Natural killer cell (primary cell): Measurements from ENCODE around the gene CHRNB4. TPM values are rescaled to one million over a fixed set of nuclear protein-coding genes. Genes with fewer than 3 reads are reported as not detected.

ENCODE experiments used
- ATAC-seq, 3 donors: fragments of 150-1000 bp in 2 of 3; fragments of 200-7000 bp in 1 of 3; cut with Tn5 transposase; 1 replicate in 1 of 3; 2 replicates in 2 of 3; pipeline ENCODE4 v1.10.0; 2021; ENCODE audit warnings: mild to moderate bottlenecking in 2 of 3, moderate library complexity in 2 of 3
- DNase-seq, 2 donors: peaks; one replicate each; pipeline versions ENCODE4 v3.0.0 to v3.0.0-alpha.2; 2013 to 2021; ENCODE audit warnings: mixed read lengths in 1 of 2
- H3K27ac ChIP-seq: one replicate; pipeline ENCODE4 v1.5.1; 2013; ENCODE audit warnings: mild to moderate bottlenecking, low read length
- H3K27me3 ChIP-seq: one replicate; pipeline ENCODE4 v1.6.1; 2013; ENCODE audit warnings: low read length; ENCODE audit not compliant: control insufficient read depth, insufficient read depth
- H3K36me3 ChIP-seq: one replicate; pipeline ENCODE4 v1.6.1; 2013; ENCODE audit warnings: low read length; ENCODE audit not compliant: control insufficient read depth, insufficient read depth
- H3K4me1 ChIP-seq: one replicate; pipeline ENCODE4 v1.6.1; 2013; ENCODE audit warnings: low read length; ENCODE audit not compliant: control insufficient read depth, insufficient read depth
- H3K4me3 ChIP-seq: one replicate; pipeline ENCODE4 v1.5.1; 2013; ENCODE audit warnings: low read length
- H3K9me3 ChIP-seq: one replicate; pipeline ENCODE4 v1.6.1; 2013; ENCODE audit warnings: low read length; ENCODE audit not compliant: control insufficient read depth, insufficient read depth
- H3K27ac Mint-ChIP-seq, 2 donors: one replicate each; pipeline ENCODE4 v1.8.0; 2022; ENCODE audit warnings: mild to moderate bottlenecking in 2 of 2, mixed read lengths in 2 of 2, moderate library complexity in 1 of 2
- H3K27me3 Mint-ChIP-seq, 2 donors: one replicate each; pipeline ENCODE4 v1.8.0; 2022; ENCODE audit warnings: low read depth in 2 of 2, mixed read lengths in 2 of 2
- H3K36me3 Mint-ChIP-seq: one replicate; pipeline ENCODE4 v1.8.0; 2022; ENCODE audit warnings: mixed read lengths
- H3K4me1 Mint-ChIP-seq, 2 donors: one replicate each; pipeline ENCODE4 v1.8.0; 2022; ENCODE audit warnings: mixed read lengths in 2 of 2
- H3K4me3 Mint-ChIP-seq: one replicate; pipeline ENCODE4 v1.8.0; 2022; ENCODE audit warnings: mild to moderate bottlenecking, moderate library complexity, mixed read lengths
- H3K9me3 Mint-ChIP-seq, 2 donors: one replicate each; pipeline ENCODE4 v1.8.0; 2022; ENCODE audit warnings: mixed read lengths in 2 of 2
- WGBS: methylation state at CpG from one replicate; pipeline ENCODE4 v1.1.7; 2013; ENCODE audit warnings: missing lambda C conversion rate; ENCODE audit not compliant: insufficient coverage; 5-methylcytosine and 5-hydroxymethylcytosine counted together
- intact Hi-C: fragments of 100-400 bp; cut with micrococcal nuclease; formaldehyde crosslinking; loops from one replicate; pipeline ENCODE4 v1.14.2; 2022
- total RNA-seq, 4 donors: library from RNA; stranded (reverse); fragments of 120-200 nt in 1 of 4; gene quantifications; one replicate each; pipeline versions ENCODE4 v1.2.3 to v1.2.4, GENCODE V29; 2013 to 2022
- TF ChIP-seq, protein P1 (sequence below): fragments of 200-600 bp; IDR thresholded peaks from one replicate; pipeline ENCODE4 v1.8.0; 2022; ENCODE audit warnings: antibody characterized with exemption

Gene CHRNB4
- total RNA-seq, 3 donors from 2014 or later (not counting 1 experiment from before 2014, with no cell fraction given), result not detected

GRCh38 chr15:78625606-78626280 lies 15.3 kb downstream of the CHRNB4 start:
- Mint-ChIP-seq H3K36me3 (no peaks in the 10 kb centered on the region), H3K27me3 (peaks cover 24 to 34% of the 10 kb centered on the region in 2 donors), H3K4me3 (no peak overlapping the region), H3K4me1 (no peaks in the 10 kb centered on the region), H3K9me3 (no peaks in the 10 kb centered on the region), H3K27ac (no peak overlapping the region)
- H3K4me3 ChIP-seq, result no peak overlapping the region
- no peak overlapping the region for H3K27ac ChIP-seq
- TF ChIP-seq, protein P1, sequence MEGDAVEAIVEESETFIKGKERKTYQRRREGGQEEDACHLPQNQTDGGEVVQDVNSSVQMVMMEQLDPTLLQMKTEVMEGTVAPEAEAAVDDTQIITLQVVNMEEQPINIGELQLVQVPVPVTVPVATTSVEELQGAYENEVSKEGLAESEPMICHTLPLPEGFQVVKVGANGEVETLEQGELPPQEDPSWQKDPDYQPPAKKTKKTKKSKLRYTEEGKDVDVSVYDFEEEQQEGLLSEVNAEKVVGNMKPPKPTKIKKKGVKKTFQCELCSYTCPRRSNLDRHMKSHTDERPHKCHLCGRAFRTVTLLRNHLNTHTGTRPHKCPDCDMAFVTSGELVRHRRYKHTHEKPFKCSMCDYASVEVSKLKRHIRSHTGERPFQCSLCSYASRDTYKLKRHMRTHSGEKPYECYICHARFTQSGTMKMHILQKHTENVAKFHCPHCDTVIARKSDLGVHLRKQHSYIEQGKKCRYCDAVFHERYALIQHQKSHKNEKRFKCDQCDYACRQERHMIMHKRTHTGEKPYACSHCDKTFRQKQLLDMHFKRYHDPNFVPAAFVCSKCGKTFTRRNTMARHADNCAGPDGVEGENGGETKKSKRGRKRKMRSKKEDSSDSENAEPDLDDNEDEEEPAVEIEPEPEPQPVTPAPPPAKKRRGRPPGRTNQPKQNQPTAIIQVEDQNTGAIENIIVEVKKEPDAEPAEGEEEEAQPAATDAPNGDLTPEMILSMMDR, result no peak
- ATAC-seq (peak in 1 of 3 donors; percentile 8), DNase-seq (no peak)
- peaks cover 3% of the 10 kb centered on the region for H3K27me3 ChIP-seq
- no peaks in the 10 kb centered on the region for H3K4me1 ChIP-seq
- 53% methylated on average over 12 of the region's 12 CpGs for WGBS
- no peaks in the 10 kb centered on the region for H3K9me3 ChIP-seq
- no peaks in the 10 kb centered on the region for H3K36me3 ChIP-seq
- intact Hi-C loops, result no loop called here

GRCh38 chr15:78624651-78625590 lies 16.1 kb downstream of the CHRNB4 start:
- no peaks in the 10 kb centered on the region for H3K4me1 ChIP-seq
- WGBS, result 76% methylated on average over 16 of the region's 17 CpGs

GRCh38 chr15:78623786-78624497 lies 17.1 kb downstream of the CHRNB4 start:
- no peak for ATAC-seq
- H3K27ac ChIP-seq, result no peak overlapping the region
- H3K4me1 ChIP-seq, result no peaks in the 10 kb centered on the region
- peaks cover 5% of the 10 kb centered on the region for H3K27me3 ChIP-seq
- no peak overlapping the region for H3K4me3 Mint-ChIP-seq
- no peak overlapping the region for H3K27ac Mint-ChIP-seq
- no peak overlapping the region for H3K4me3 ChIP-seq
- intact Hi-C loops, result no loop called here
- H3K36me3 Mint-ChIP-seq, result no peaks in the 10 kb centered on the region
- TF ChIP-seq, protein P1, result no peak
- DNase-seq, result no peak
- no peaks in the 10 kb centered on the region for H3K9me3 ChIP-seq
- no peaks in the 10 kb centered on the region for H3K9me3 Mint-ChIP-seq
- no peaks in the 10 kb centered on the region for H3K36me3 ChIP-seq
- no peaks in the 10 kb centered on the region for H3K4me1 Mint-ChIP-seq
- 89% methylated on average over 7 of the region's 7 CpGs for WGBS
- peaks cover 32 to 41% of the 10 kb centered on the region in 2 donors for H3K27me3 Mint-ChIP-seq

More at GRCh38 chr15:78624651-78625590, 16.1 kb downstream of the CHRNB4 start:
- peaks cover 3% of the 10 kb centered on the region for H3K27me3 ChIP-seq
- Mint-ChIP-seq H3K27ac (no peak overlapping the region), H3K36me3 (no peaks in the 10 kb centered on the region), H3K4me3 (no peak overlapping the region), H3K4me1 (no peaks in the 10 kb centered on the region), H3K9me3 (no peaks in the 10 kb centered on the region), H3K27me3 (peaks cover 24 to 36% of the 10 kb centered on the region in 2 donors)
- peak in 1 of 3 donors; percentile 16 for ATAC-seq
- no peak overlapping the region for H3K4me3 ChIP-seq
- no peaks in the 10 kb centered on the region for H3K36me3 ChIP-seq
- DNase-seq, result no peak
- H3K27ac ChIP-seq, result no peak overlapping the region
- no peaks in the 10 kb centered on the region for H3K9me3 ChIP-seq
- TF ChIP-seq, protein P1, result no peak
- intact Hi-C loops, result no loop called here
